ENCODE results near the gene SLC44A5. TPM values are rescaled to one million over a fixed set of nuclear protein-coding genes. Genes with fewer than 3 reads are reported as not detected.

Gene SLC44A5
- total and polyA plus RNA-seq, 10 donors: 0.28 to 4.0 (median 0.87) TPM

DNA sequence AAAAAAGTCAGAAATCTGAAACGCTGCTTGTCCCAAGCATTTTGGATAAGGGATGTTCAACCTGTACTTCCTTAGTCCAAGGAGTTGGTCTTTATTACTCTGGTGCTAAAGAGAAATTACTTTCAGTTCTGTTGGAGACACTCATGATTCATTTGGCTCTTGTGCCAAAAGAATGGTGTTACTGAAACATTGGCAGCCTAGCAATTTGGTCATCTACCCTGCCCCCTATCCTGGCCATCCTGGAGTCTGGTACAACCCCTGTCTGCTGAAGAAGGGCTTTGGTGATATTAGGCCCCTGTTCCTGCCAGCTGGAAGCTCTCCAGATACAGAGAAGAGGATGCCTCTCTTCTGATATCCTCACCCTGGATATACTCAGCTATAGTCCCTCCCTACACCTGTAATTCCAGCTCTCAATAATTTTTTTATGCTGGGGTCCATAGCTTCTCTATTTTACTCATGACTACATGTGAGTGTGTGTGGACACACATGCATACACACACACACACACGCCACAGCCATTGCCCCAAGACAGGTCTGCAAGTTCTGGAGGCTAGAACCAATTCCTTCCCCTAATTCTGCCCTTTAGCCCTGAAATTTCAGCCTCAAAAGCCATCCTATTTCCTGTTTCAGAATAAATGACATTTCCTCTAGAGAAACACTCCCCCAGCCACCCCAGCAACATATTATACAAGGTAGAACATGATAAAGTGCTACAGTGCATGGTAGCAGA lies 436.7 kb downstream of the SLC44A5 start:
- 58 to 80% (median 65%) methylated on average over 2 of the region's 2 CpGs for WGBS, 5 donors
- Histone ChIP-seq H3K27ac (no peak overlapping the region), H3K36me3 (no peaks in the 10 kb centered on the region), H3K9me3 (peaks cover 0 to 11% (median 4%) of the 10 kb centered on the region in 8 donors), H3K4me1 (no peaks in the 10 kb centered on the region), H3K4me3 (no peak overlapping the region), H3K27me3 (replicated peaks in 1 of 7) (no peaks in the 10 kb centered on the region)
- intact Hi-C loops (cut with DNase I; ENCODE audit: low total_unique reads): no loop called here
- TF ChIP-seq POLR2A (IDR thresholded peaks at IDR 0.05) (no peak), CTCF (IDR thresholded peaks at IDR 0.05 in 8 of 11, conservative IDR thresholded peaks at IDR 0.05 in 3 of 11) (no peak), POLR2AphosphoS5 (IDR thresholded peaks at IDR 0.05) (no peak)
- no peak for DNase-seq

DNA sequence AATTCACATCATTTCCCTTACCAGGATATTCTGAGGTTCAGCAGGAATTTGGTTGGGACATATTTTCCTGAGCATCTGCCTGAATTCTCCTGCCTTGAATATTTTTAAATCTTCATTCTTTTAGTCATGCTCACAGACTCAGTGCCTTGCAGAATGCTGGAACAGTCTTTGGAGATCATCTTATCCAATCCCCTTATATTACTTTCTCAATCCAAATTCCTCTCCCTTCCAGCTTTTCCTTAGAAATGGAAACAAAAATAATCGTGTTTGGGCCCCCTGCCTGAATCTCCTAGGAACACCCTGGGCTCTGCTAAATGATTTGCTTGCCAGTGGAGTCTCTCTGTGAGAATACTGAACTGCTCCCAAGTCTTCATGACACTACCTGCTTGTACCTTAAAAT lies 438.4 kb downstream of the SLC44A5 start:
- WGBS, 5 donors: 32 to 47% (median 44%) methylated on average over 1 of the region's 1 CpG
- DNase-seq: no peak
- no peaks in the 10 kb centered on the region for H3K36me3 ChIP-seq
- no peaks in the 10 kb centered on the region for H3K27me3 ChIP-seq (replicated peaks in 1 of 7)
- no peaks in the 10 kb centered on the region for H3K4me1 ChIP-seq
- no peak for TF ChIP-seq POLR2AphosphoS5 (IDR thresholded peaks at IDR 0.05)
- intact Hi-C loops (cut with DNase I; ENCODE audit: low total_unique reads): no loop called here
- no peak overlapping the region for H3K27ac ChIP-seq
- H3K4me3 ChIP-seq: no peak overlapping the region
- peaks cover 0 to 11% (median 4%) of the 10 kb centered on the region in 8 donors for H3K9me3 ChIP-seq

GRCh38 chr1:75171876-75172275 lies 439.0 kb downstream of the SLC44A5 start:
- H3K27me3 ChIP-seq (replicated peaks in 1 of 7): no peaks in the 10 kb centered on the region
- no peak for DNase-seq
- H3K4me3 ChIP-seq: no peak overlapping the region
- H3K27ac ChIP-seq: no peak overlapping the region
- H3K4me1 ChIP-seq: no peaks in the 10 kb centered on the region
- H3K9me3 ChIP-seq: peaks cover 0 to 11% (median 4%) of the 10 kb centered on the region in 8 donors
- intact Hi-C loops (cut with DNase I; ENCODE audit: low total_unique reads): no loop called here
- whole genome bisulfite sequencing, 5 donors: 71 to 92% (median 81%) methylated on average over 1 of the region's 1 CpG
- H3K36me3 ChIP-seq: no peaks in the 10 kb centered on the region
- TF ChIP-seq POLR2AphosphoS5 (IDR thresholded peaks at IDR 0.05) (no peak), POLR2A (IDR thresholded peaks at IDR 0.05) (no peak), CTCF (IDR thresholded peaks at IDR 0.05 in 8 of 11, conservative IDR thresholded peaks at IDR 0.05 in 3 of 11) (no peak)

DNA sequence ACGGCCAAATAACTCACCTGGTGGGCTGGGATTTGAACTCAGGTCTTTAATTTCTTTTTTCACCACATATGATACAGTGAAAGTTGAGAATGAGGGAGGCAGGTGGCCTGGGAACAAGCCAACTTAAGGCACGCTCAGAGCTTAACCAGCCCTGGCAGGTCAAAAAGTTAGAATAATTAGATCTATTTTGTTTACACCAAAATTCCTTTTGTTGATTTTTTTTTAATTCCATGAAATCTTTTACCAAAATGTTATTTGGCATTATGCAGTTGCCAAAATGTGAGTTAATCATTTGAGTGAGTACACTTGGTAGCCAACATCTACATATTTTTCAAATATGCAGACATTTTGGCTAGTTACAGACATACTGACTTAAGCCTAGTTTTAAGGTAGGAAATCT lies 439.9 kb downstream of the SLC44A5 start:
- 65 to 78% (median 72%) methylated on average over 2 of the region's 2 CpGs for WGBS, 5 donors
- no peak overlapping the region for H3K4me3 ChIP-seq
- no peak for DNase-seq
- H3K9me3 ChIP-seq: peaks cover 0 to 8% (median 2%) of the 10 kb centered on the region in 8 donors
- H3K4me1 ChIP-seq: no peaks in the 10 kb centered on the region
- no peak overlapping the region for H3K27ac ChIP-seq
- no peaks in the 10 kb centered on the region for H3K36me3 ChIP-seq
- TF ChIP-seq POLR2AphosphoS5 (IDR thresholded peaks at IDR 0.05): no peak
- TF ChIP-seq CTCF (IDR thresholded peaks at IDR 0.05 in 8 of 11, conservative IDR thresholded peaks at IDR 0.05 in 3 of 11): no peak
- no peak for TF ChIP-seq POLR2A (IDR thresholded peaks at IDR 0.05)
- intact Hi-C loops (cut with DNase I; ENCODE audit: low total_unique reads): no loop called here
- no peaks in the 10 kb centered on the region for H3K27me3 ChIP-seq (replicated peaks in 1 of 7)

Data from spleen (tissue), 11 donors.